Activated effector memory CD4-positive, alpha-beta T cell treated with Interleukin-2 at 50 U/mL for 16 hours (primary cell): ENCODE results near the gene METTL8.
"Not testable (repeated sequence)": the region's sequence is repeated elsewhere in the genome, so short reads cannot be mapped to it uniquely, and the experiment has no call there.

Experiments
- DNase-seq: peaks from one replicate; pipeline ENCODE4 v3.0.0-alpha.2; 2020

Gene METTL8

DNA sequence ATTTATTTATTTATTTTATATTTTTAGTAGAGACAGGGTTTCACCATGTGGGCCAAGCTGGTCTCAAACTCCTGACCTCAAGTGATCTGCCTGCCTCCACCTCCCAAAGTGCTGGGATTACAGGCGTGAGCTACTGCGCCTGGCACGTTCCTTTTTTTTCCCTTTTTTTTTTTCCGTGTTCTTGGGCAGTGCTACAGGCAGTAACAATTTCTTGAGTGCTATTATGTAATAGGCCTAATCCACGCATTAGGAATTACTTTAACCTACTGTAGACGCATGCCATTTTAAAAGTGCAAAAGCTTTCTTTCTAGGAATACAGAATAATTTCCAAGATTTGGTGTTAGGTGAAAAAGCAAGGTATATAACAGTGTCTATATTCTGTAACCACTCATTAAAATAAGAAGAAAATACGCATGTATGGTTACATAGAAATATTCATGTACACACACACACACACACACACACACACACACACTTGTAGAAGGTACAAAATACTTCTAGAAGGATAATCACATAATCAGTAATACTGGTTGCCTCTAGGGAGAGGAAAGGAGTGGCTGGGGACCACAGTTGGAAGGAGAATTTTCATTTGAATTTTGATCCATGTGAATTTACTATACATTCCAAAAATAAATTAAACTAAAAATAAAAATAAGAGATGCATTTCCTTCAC lies 92.3 kb downstream of the METTL8 start:
- DNase-seq: no peak

DNA sequence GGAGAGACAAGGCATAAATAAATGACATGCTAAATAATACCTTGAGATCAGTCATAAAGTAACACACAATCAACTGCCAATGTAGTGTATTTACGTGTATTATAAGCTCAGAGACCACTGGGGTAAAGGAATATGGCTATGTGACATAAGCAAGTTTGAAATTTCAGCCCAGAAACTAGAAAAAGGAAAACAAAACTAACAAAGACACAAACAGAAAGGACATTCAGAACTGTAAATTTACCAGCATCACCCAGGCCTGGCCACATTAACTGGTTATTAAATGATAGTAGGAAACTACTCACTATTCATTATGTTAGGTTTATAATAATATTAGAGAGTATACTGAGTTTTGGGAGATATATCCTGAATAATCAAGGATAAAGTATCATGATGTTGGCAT lies 98.8 kb downstream of the METTL8 start:
- no peak for DNase-seq

DNA sequence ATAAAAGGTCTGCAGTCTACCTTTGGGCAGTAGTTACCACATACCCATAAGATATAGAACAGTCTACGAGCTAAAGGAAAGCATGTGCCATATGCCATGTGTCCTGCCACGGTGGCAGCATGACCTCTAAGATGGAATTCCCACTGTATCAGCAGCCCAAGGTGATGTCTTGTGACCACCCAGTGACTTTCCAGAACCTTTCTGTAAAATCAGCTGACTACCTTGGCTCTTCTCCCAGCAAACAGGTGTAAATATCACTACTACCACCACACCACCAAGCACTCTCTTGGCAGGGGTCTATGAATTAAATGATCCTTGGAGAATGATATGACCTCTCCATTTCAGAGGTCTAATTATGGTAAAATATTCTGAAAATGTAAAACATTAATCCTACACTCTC lies 99.6 kb downstream of the METTL8 start:
- DNase-seq: no peak

DNA sequence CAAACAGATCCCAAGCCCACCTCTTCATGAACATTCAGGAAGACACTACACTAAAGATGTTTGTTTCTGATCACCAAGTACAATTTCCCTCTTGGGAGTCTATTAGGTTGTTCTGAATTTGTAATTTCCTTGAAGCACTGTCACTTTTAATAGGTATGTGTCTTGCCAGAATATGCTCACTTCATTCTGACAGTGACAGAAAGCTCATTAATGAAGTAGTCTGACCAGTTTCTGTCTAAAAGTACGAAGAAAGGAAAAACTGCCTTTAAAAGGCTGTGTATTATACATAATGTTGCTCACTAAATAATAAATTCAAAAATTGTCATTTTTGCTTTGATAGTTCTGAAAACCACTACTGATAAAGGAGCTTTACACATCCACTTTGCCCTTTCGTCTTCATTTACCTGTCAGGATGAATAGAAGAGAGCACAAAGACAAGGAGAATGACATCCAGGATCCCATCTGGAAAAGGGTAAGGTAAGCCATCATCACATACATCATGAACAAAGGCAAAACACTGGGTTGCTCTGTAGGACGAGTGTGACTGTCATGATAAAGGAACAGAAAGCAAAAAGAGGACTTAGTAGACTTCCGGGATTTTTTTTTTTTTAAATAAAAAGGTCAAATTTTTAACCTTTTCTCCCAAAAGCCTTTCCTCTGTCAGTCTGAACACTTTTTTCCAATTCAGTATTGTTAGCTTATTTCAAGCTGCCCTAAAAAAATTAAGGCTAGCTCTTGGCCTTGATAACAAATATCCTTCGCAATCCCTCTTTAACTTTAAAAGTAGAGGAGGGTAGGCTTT lies 103.4 kb downstream of the METTL8 start:
- no peak for DNase-seq

DNA sequence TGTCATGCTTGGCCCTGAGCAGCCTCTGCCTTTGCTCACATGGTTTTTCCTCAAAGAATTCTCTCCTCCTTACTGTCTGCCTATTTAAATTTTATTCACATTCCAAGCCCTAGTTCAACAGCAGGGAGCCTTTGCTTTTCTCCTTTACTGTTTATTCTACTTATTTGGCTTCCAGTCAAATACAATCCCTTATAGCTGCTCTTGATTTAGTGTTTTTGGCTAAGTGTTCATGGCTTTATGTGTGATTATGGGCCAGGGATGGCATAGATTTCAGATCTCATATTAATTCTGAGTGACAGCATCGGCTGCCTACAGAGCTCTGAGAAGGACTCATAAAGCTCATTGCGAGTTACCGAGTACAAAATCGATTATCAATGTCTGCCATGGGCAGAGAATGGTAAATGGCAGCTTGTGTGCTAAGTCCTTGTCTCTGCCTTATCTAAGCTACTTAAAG lies 106.7 kb downstream of the METTL8 start:
- no peak for DNase-seq

DNA sequence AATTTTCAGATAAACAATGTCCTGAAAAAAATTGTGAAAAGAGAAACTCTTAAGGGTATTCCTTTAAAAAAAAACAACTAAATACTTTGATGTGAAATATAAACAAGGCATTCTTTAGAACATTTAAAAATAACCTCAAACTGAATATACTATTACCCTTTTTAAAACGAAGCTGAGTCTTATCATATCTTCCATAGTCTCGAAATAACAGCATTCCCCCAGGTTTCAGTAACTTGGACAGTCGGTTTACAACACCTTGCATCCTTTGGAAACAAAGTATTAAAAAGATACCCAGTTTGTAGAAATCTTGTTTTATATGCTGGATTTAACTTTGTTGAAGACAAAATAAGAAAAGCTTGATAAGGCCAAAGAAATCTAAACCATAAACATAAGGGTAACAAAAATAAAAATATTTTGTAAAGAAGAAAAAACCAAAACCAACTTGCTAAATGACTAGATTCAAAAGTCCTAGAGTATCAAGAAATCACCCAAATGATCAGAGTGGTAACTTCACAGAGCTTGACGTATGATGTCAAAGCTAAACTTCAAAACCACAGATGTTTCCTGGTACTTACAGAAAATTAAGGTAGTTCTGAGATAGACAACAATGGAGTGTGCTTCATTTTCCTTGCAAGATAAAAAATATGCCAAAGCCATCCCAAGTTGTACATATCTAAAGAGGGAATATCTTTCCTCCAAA lies 107.8 kb downstream of the METTL8 start:
- DNase-seq: no peak

DNA sequence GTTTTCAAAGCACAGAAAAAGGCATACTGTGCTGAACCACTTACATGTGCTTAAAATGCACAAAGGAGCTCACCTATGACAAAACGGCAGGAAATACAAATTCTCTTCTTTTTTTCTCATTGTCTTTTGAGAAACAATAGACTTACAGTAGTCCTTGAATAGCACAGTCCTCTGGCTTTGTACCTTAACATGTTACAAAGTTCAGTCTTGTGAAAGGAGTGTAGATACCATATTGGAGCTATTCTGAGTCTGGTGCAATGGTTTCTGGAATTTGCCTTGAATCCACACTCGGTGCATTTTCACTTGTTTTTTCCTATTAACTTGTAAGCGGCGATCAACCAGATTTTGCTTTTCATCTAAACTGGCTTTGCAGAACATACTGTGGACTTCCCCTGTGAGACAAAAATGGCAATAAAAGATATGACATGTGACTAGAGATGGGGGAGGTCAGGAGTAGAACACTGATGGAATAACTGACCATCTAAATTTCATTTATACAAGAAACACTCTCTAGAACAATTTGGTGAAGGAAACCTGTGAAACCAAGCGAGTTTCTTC lies 109.7 kb downstream of the METTL8 start:
- no peak for DNase-seq

DNA sequence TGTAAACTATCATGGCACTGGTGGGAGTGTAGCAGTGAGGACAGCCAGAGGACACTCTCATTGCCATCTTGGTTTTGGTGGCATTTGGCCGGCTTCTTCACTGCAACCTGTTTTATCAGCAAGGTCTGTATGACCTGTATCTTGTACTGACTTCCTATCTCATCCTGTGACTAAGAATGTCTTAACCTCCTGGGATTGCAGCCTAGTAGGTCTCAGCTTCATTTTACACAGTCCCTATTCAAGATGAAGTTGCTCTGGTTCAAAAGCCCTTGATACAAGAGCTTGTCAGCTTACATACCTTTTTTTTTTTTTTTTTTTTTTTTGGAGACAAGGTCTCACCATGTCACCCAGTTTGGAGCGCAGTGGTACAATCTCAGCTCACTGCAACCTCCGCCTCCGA lies 110.9 kb downstream of the METTL8 start:
- no peak for DNase-seq

DNA sequence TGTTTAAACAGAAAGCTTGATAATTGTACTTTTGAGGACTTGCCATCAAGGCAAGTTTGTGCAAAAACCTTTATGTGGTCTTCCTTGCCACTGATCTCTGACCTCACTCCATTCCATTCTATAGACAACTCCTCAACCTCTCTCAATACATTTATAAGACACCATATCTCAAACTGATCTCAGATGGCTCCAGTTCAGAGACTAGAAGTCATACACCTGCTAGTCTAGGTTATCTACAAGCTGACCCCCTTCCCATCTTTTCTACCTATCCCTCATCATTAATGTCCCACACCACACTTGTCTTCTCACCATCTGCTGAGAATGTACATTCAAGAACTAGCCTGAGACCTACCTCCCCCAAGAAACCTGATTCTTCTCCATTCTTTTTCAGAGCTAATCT lies 113.1 kb downstream of the METTL8 start:
- DNase-seq: no peak

DNA sequence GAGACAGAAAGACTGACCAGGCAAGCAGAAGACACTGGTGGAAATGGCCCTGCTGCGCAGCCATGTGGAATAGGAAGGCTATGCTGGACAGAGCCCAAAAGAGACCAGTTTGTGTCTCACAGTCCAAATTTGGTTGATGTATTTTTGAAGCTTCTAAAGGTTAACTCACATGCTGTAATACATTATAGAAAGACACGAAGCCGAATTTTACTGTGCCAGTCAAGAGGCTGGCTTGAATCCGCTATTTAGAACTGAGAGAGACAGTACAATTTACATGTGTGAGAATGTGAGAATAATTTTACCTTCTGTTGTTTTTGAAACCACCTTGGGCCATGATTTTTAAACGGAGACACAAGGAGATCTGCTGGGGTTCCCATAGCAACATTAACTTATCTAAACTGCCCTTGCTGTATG lies 113.6 kb downstream of the METTL8 start:
- no peak for DNase-seq

DNA sequence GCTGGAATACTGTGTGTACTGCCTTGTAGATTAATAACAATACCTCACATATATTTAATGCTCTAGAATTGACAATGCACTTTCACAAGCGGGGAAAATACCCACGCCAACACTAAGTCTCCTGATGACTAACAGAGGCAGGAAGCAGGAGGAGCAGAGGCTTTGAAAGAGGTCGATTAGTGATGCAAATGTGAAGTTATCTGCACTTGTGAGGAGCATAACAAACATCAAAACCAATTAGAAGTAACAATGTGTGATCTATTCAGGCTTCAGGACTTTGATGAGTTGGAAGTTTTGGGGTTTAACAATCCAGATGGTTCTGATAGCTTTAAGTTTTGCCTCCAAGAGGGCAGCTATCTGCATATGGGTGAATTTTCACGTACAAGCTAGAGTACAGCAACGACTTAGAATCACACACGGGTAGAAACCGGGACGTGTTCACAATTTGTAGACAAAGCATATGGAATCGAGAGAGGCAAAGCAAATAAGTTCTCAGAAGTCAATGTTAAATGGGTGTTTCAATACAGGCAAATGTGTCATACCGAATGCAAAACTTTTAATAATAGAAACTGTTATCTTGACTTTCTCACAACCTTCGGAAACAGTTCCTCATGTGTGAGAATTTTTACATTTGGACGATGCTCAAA lies 114.5 kb downstream of the METTL8 start:
- peak; percentile 15 for DNase-seq

DNA sequence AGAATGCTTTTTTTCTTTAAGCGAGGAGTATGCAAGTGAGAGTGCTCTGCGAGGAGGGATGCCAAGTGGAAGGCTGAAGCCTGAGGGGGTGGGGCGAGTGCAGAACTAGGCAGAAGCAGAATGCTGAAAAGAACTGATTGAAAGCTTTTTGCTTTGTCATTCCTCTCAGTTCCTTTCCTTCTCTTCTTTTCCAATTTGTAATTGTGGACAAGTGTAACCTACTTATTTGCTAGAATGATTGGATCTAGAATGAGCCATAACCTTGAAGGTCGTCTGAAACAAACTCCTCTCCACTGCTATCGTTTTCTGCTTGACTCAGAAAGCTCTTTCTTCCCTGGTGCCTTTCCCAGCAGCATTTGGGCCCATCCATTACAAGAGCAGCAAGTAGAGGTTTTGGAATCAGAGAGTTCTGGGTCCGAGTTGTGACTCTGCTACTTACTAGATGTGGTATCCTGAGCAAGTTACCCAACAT lies 115.3 kb downstream of the METTL8 start:
- no peak for DNase-seq

DNA sequence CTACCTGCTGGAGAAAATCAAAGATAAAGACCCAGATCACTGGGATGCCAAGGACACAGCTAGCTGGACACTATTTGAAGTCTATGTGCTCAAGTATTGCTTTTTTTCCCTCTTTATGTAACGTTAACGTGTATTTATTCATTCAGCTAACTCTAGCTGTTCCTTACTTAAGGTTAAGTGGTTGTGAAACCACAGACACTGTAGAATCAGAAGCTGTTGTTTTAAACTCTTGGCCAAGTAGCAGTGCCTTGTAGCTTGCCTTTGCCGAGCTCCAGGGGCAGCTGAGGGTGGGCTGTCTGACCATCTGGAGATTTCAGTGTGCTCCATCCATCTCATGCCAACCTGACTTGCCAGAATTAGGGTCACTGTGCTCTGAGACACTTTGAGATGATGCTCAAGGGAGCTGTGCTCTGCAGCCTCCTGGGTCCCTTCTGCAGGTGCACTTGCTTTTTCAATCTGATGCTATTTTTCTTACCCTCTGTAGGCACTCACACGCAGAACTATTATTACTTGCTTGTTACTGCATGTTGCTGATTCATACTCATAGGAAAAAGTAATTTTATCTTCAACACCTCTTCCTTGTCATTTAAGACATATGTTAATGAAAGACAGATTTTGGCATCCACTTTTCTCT lies 116.2 kb downstream of the METTL8 start:
- no peak for DNase-seq

DNA sequence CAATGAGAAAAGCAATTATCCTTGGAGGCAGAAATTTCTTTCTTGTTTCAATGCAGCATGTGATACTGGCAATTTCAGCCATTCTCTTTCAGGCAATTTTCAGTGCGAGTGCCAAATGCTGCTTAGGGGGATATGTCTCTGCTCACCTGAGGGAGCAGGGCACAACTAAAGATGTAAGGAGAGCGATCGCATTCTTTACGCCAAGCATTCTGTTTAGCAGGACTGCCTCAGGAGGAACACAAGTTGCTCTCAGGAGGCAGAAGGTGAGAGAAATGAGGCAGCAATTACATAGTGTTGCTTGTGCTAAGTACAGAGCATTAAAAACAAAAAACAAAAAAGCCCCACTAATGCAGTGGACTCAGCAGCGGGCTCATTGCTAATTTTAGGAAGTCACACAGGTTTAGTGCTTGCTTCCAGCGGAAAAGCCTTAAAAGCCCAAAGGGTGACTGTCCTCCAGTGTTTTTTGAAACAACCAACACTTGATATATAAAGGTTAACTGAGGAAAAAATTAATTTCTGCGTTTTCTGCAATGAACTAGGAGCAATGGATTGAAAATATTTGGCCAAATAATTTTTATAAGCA lies 116.9 kb downstream of the METTL8 start:
- DNase-seq: no peak

DNA sequence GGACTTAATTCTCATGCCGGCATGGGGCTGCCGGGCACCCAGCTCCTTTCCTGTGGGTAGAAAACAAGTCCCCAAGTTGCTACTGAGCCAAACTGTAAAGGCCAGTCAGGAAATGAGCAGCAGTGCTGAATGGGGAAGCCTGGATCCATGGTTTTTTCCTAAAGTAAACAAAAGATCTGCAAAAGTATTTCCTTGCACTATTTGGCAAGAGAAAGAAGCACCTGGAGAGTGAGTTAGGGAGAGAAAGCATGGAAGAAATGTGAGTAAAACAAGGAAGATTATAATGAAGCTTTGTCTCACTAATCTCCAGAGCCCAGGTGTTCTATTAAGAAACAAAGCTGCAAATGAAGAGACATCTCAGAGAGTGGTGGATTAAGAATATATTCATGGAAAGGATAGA lies 117.6 kb downstream of the METTL8 start:
- no peak for DNase-seq

DNA sequence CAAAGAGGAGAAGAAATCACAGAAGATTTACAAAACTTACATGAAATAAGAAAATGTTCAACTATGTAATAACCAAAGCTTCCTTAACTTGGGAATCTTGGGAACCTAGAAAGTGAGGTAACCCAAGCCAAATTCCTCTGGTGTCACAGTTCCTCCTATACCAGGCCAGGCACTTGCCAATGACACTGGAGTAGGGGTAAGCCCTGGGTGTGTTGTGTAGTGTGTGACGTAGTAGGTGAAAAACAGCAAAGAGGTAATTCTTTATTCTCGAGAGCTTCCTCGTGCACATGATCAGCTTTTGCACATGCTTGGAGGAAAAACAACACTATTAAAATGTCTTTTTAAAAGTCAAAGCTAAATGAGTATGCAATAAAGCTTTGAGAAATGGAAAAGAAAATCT lies 118.0 kb downstream of the METTL8 start:
- no peak for DNase-seq

DNA sequence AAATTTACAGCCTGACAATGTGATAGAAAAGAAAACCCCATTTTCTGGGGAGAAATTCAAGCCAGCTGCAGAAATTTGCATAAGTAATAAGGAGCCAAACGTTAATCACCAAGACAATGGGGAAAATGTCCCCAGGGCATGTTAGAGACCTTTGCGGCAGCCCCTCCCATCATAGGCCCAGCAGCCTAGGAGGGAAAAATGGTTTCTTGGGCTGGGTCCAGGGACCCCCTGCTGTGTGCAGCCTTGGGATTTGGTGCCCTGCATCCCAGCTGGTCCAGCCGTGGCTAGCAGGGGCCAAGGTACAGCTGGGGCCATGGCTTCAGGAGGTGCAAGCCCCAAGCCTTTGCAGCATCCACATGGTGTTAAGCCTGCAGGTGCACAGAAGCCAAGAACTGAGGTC lies 121.6 kb downstream of the METTL8 start:
- not testable (repeated sequence) for DNase-seq

DNA sequence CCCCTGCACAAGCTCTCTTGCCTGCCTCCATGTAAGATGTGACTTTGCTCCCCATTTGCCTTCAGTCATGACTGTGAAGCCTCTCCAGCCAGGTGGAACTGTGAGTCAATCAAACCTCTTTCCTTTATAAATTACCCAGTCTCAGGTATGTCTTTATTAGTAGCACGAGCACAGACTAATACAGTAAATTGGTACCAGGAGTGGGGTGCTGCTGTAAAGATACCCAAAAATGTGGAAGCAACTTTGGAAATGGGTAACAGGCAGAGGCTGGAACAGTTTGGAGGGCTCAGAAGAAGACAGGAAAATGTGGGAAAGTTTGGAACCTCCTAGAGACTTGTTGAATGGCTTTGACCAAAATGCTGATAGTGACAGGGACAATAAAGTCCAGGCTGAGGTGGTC lies 122.2 kb downstream of the METTL8 start:
- not testable (repeated sequence) for DNase-seq

DNA sequence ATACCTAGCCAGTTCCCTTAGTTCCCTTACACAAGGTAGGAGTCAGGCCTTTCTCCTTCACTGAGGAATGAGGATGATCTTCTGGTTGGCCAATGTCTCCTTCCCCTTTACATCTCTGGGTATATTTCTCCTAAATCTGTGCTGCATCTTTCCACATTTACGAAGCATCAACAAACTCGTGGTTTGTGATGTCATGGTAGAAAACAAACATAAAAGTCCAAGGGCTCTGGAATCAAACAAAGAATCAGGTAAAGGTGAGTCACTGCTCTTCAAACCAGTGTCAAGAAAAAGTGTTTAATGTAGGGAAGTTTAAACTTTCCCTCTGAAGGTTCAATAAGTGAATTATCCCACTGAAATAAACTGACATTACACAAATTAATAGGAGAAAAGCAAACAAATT lies 122.9 kb downstream of the METTL8 start:
- DNase-seq: no peak

DNA sequence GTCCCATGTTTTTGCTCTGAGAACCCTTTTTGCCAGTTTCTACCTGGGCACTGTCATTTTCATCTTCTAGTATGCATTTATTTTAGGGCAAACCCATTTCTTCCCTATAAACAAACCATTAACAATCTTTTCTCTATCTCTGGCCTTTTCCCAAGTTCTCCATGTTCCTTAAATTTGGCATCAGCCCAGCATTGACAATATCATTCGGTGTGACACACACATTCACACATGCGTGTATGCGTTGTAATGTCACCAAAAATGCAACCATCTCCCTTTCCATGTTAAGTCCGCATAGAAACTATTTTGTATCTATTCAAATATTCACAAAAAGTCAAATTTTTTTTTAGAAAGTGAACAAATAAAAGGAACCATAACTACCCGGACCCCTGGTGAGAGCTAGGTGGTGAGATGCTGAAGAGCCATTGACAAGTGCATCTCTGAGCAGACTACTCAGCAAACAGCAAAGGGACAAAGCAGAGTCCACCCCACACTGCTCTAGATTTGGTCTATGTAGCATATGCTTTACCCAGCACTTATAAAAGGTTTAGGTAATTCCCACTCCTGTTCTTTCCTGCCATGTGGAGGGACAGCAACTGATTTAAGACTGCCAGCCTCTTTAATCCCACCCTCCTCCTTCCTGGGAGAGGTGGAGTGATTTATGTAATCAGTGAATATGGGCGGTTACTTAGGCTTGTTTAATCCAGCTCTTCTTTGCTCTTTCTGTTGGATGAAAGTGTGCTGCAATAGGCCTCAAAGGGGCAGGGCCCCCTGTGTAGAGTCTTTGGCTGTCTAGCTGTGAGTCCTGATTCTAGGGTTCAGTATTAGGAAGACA lies 124.1 kb downstream of the METTL8 start:
- no peak for DNase-seq
